Esophagus muscularis mucosa (tissue), 4 donors: Measurements from ENCODE around the gene MEIS2. TPM values are rescaled to one million over a fixed set of nuclear protein-coding genes. Genes with fewer than 3 reads are reported as not detected.

ENCODE experiments used
- DNase-seq: peaks from one replicate; pipeline ENCODE4 v3.0.0-alpha.2; 2017; ENCODE audit errors: extremely low spot score
- H3K27ac ChIP-seq, 4 donors: fragments of 200-600 bp; sonication (generic); replicated peaks in 1 of 4; 1 replicate in 3 of 4; 2 replicates in 1 of 4; pipeline ENCODE4 v1.5.1; 2016 to 2019; ENCODE audit warnings: mild to moderate bottlenecking in 1 of 4
- H3K27me3 ChIP-seq, 4 donors: fragments of 200-600 bp; sonication (generic); one replicate each; pipeline versions ENCODE4 v1.5.1 to v1.6.0; 2016 to 2019
- H3K36me3 ChIP-seq, 4 donors: fragments of 200-600 bp; sonication (generic); one replicate each; pipeline ENCODE4 v1.5.1; 2016 to 2019
- H3K4me1 ChIP-seq, 4 donors: fragments of 200-600 bp; sonication (generic); one replicate each; pipeline ENCODE4 v1.5.1; 2016 to 2019
- H3K4me3 ChIP-seq, 4 donors: fragments of 200-600 bp; sonication (generic); 1 replicate in 2 of 4; 2 replicates in 2 of 4; pipeline ENCODE4 v1.5.1; 2016 to 2019; ENCODE audit warnings: mild to moderate bottlenecking in 4 of 4, moderate library complexity in 1 of 4
- H3K9me3 ChIP-seq, 4 donors: fragments of 200-600 bp; sonication (generic); 1 replicate in 3 of 4; 2 replicates in 1 of 4; pipeline ENCODE4 v1.5.1; 2016 to 2019
- EP300 ChIP-seq: sonication (generic); formaldehyde crosslinking; IDR thresholded peaks from one replicate; pipeline ENCODE4 v1.6.1; 2017; ENCODE audit warnings: antibody characterized with exemption
- POLR2A ChIP-seq: fragments of 450-650 bp; IDR thresholded peaks from one replicate; pipeline ENCODE4 v1.6.1; 2017; ENCODE audit warnings: antibody characterized with exemption, moderate library complexity, mild to moderate bottlenecking, low read depth
- POLR2AphosphoS5 ChIP-seq, 2 donors: sonication (generic); formaldehyde crosslinking; IDR thresholded peaks; one replicate each; pipeline ENCODE4 v1.6.1; 2017; ENCODE audit warnings: antibody characterized with exemption in 2 of 2
- WGBS: methylation state at CpG from one replicate; pipeline ENCODE4 v1.1.5; 2018; 5-methylcytosine and 5-hydroxymethylcytosine counted together
- intact Hi-C: fragments of 100-400 bp; cut with DNase I; formaldehyde crosslinking; loops from one replicate; pipeline ENCODE4 v1.15.1; 2023
- total RNA-seq, 4 donors: library from RNA; depleted of rRNA; stranded (reverse); fragments of >200 nt; gene quantifications; one replicate each; pipeline versions ENCODE4 v1.1.0 to v1.2.1, GENCODE V29; 2016
- TF ChIP-seq, protein P1 (sequence below), 3 experiments: fragments of 200-600 bp in 2 of 3; fragments of 450-650 bp in 1 of 3; sonication (generic) in 2 of 3; IDR thresholded peaks; one replicate each; pipeline ENCODE4 v1.5.1; 2017 to 2019; ENCODE audit warnings: antibody characterized with exemption in 3 of 3, mild to moderate bottlenecking in 2 of 3, moderate library complexity in 1 of 3

MEIS2 gene
- total RNA-seq, 4 donors from 2014 or later = 53.8 to 106 (median 63.3) TPM

DNA sequence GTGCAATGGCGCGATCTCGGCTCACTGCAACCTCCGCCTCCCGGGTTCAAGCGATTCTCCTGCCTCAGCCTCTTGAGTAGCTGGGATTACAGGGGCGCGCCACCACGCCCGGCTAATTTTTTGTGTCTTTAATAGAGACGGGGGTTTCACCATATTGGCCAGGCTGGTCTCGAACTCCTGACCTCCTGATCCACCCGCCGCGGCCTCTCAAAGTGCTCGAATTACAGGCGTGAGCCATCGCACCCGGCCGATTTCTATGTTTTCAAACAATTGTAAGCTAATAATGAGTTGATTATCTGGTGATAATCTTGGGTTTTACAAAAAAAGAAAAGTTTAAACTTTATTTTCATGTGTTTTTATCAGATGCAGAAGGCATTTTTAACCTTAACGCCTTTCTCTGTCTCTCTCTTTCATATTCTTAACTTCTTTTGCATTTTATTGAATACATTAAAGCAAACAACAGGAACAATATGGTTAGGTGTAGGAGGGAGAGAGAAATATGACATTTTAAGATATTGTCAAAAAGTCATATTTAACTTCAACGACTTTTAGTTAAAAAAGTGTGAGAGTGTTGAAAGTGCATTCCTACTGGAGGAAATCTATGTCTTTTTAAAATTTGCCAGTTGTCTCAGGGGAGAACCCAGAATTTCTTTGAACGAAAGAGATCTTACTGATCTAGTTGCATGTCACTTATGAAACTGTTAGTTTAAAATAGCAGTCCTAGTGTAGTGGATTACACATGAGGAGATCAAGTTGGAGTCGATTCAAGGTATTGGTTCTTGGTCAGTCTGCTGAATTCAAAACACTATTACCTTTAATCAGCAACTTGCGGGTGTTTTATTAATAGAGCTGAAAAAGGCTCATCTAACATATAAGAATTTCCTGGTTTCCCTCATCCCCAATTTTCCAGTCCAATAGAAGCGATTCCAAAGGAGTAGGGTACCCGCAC lies 3.4 kb upstream of the MEIS2 start:
- Histone ChIP-seq H3K36me3 (no peaks in the 10 kb centered on the region), H3K27me3 (peaks cover 0 to 8% (median 2%) of the 10 kb centered on the region in 4 donors), H3K27ac (peak overlapping the region; percentile 86 to 98 (median 92)), H3K9me3 (no peaks in the 10 kb centered on the region), H3K4me1 (peaks cover 0 to 31% (median 22%) of the 10 kb centered on the region in 4 donors), H3K4me3 (peak overlapping the region; percentile 65 to 88 (median 80))
- intact Hi-C loops = no loop called here
- DNase-seq = no peak
- TF ChIP-seq POLR2AphosphoS5 (IDR thresholded peaks at IDR 0.05) (no peak), POLR2A (no peak), EP300 (no peak)
- TF ChIP-seq, protein P1, sequence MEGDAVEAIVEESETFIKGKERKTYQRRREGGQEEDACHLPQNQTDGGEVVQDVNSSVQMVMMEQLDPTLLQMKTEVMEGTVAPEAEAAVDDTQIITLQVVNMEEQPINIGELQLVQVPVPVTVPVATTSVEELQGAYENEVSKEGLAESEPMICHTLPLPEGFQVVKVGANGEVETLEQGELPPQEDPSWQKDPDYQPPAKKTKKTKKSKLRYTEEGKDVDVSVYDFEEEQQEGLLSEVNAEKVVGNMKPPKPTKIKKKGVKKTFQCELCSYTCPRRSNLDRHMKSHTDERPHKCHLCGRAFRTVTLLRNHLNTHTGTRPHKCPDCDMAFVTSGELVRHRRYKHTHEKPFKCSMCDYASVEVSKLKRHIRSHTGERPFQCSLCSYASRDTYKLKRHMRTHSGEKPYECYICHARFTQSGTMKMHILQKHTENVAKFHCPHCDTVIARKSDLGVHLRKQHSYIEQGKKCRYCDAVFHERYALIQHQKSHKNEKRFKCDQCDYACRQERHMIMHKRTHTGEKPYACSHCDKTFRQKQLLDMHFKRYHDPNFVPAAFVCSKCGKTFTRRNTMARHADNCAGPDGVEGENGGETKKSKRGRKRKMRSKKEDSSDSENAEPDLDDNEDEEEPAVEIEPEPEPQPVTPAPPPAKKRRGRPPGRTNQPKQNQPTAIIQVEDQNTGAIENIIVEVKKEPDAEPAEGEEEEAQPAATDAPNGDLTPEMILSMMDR (IDR thresholded peaks at IDR 0.05) = no peak
- 43% methylated on average over 27 of the region's 27 CpGs for WGBS

DNA sequence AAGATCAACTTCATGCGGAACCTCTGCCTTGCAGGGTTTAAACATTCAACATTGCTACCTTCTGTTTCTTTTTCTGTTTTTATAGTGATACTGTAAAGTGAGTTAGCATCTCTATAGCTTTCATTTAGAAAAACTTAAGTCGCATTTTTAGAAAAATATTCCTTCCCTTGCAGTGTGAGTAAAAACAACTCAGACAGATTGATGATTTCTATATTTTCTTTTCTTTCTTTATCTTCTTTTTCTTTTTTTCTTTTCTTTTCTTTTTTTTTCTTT lies 2.8 kb upstream of the MEIS2 start:
- intact Hi-C loops = no loop called here
- H3K36me3 ChIP-seq = no peaks in the 10 kb centered on the region
- H3K4me3 ChIP-seq = peak overlapping the region; percentile 65 to 88 (median 80)
- no peak for DNase-seq
- H3K27me3 ChIP-seq = peaks cover 0 to 8% (median 2%) of the 10 kb centered on the region in 4 donors
- peaks cover 0 to 31% (median 22%) of the 10 kb centered on the region in 4 donors for H3K4me1 ChIP-seq
- no peaks in the 10 kb centered on the region for H3K9me3 ChIP-seq
- peak overlapping the region; percentile 86 to 98 (median 92) for H3K27ac ChIP-seq
- WGBS = 20% methylated on average over 2 of the region's 2 CpGs
- TF ChIP-seq POLR2AphosphoS5 (IDR thresholded peaks at IDR 0.05) (no peak), EP300 (no peak), POLR2A (no peak)
- TF ChIP-seq, protein P1 (IDR thresholded peaks at IDR 0.05) = no peak

DNA sequence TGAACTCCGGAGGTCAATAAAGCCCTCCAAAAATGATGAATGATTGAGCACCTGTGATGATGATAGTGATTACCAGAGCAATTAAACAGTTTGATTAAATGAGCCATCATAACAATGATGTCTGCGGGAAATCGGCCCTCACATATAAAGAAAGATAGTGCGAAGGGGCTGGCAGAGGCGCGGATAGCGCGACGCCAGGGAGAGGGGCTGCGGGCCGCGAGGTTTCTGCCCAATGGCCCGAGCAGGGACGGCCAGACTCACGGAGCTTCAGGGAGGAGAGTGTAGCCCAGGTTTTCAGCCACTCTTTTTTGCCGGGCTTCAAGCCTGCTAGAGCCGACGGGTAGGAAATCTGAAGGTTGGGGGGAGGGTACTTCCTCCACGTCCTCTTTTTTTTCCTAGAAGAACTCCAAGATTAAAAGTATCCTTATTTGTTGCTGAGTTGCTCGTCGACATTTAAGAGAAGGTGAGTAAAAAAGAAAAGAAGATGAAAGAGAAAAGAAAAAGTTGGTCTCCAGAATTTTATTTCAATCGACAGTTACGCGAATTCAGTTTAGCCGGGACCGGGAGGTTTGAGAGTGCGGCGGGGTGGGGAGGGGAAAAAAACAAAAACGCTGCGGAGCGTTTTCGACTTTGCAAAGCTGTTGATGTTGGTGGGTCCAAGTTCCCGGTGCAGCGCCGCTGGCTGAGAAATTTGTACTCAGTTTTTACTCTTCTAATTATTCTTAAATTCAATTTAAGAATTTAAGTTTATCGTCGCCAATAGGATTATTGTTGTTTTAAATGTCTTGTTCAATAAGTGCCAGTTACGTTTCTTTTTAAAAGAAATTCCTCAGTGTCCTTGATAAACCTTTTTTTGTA lies 2.2 kb upstream of the MEIS2 start:
- Histone ChIP-seq H3K36me3 (no peaks in the 10 kb centered on the region), H3K4me3 (peak overlapping the region; percentile 65 to 88 (median 80)), H3K9me3 (no peaks in the 10 kb centered on the region), H3K27me3 (peaks cover 0 to 8% (median 2%) of the 10 kb centered on the region in 4 donors), H3K27ac (peak overlapping the region; percentile 86 to 98 (median 92)), H3K4me1 (peaks cover 0 to 31% (median 22%) of the 10 kb centered on the region in 4 donors)
- no peak for DNase-seq
- 4% methylated on average over 38 of the region's 38 CpGs for WGBS
- TF ChIP-seq POLR2A = no peak
- no peak for TF ChIP-seq EP300
- TF ChIP-seq, protein P1 (IDR thresholded peaks at IDR 0.05) = no peak
- TF ChIP-seq POLR2AphosphoS5 (IDR thresholded peaks at IDR 0.05) = no peak
- intact Hi-C loops = no loop called here

DNA sequence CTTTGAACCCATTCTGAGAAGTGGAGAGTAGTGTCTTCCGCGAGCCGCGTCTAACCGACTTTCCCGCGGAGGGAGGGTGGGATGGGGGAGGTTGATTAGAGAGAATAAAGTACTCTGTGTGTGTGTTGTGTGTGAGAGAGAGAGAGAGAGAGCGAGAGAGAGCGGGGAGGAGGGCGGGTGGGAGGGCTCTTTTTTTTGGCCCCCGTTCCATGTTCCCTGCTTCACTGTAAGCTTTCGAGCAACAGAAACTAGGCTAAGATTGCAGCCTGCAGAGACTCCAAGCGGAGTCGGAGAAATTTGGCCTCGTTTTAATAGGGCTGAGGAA lies 1.6 kb upstream of the MEIS2 start:
- Histone ChIP-seq H3K9me3 (no peaks in the 10 kb centered on the region), H3K4me3 (peak overlapping the region; percentile 65 to 88 (median 80)), H3K27ac (peak overlapping the region; percentile 86 to 98 (median 92)), H3K36me3 (no peaks in the 10 kb centered on the region), H3K27me3 (peaks cover 0 to 4% (median 2%) of the 10 kb centered on the region in 4 donors), H3K4me1 (peaks cover 0 to 28% (median 20%) of the 10 kb centered on the region in 4 donors)
- WGBS = 0% methylated on average over 15 of the region's 15 CpGs
- intact Hi-C loops = no loop called here
- DNase-seq = no peak
- TF ChIP-seq, protein P1 (IDR thresholded peaks at IDR 0.05) = peak in 1 of 3 experiments; percentile 4
- no peak for TF ChIP-seq EP300
